NCI-H2196 treated with DMSO at 0.1 percent for 48 hours (cell line): Measurements from ENCODE around the gene LETMD1.
"Not testable (repeated sequence)": the region's sequence is repeated elsewhere in the genome, so short reads cannot be mapped to it uniquely, and the experiment has no call there.

Experiments used
- DNase-seq: peaks from one replicate; lab custom pipeline; 2025; ENCODE audit not compliant: unreplicated experiment; lab: John Stamatoyannopoulos, UW

LETMD1 gene

GRCh38 chr12:51076236-51076930 lies 28.3 kb downstream of the LETMD1 start:
- DNase-seq = no peak

GRCh38 chr12:51077930-51078329 lies 29.8 kb downstream of the LETMD1 start:
- no peak for DNase-seq

- not testable (repeated sequence) for DNase-seq
Measured at GRCh38 chr12:51078346-51078745, 30.2 kb downstream of the LETMD1 start.

GRCh38 chr12:51078866-51079265 lies 30.7 kb downstream of the LETMD1 start:
- not testable (repeated sequence) for DNase-seq

GRCh38 chr12:51080136-51080535 lies 32.0 kb downstream of the LETMD1 start:
- no peak for DNase-seq

GRCh38 chr12:51081421-51081820 lies 33.3 kb downstream of the LETMD1 start:
- DNase-seq = no peak

GRCh38 chr12:51082561-51083125 lies 34.5 kb downstream of the LETMD1 start:
- DNase-seq = no peak

GRCh38 chr12:51083126-51083833 lies 35.2 kb downstream of the LETMD1 start, which contains the start of gene CSRNP2:
Gene CSRNP2 (minus strand): TSS chr12:51083596. CDS start chr12:51076561, 7,035 bp downstream.
- peak; percentile 89 for DNase-seq

GRCh38 chr12:51085757-51086156 lies 37.6 kb downstream of the LETMD1 start:
- DNase-seq = no peak

GRCh38 chr12:51086933-51087332 lies 38.8 kb downstream of the LETMD1 start:
- DNase-seq = no peak

GRCh38 chr12:51087818-51088217 lies 39.7 kb downstream of the LETMD1 start:
- no peak for DNase-seq

GRCh38 chr12:51090705-51091229 lies 42.6 kb downstream of the LETMD1 start:
- no peak for DNase-seq

- DNase-seq = no peak
Measured at GRCh38 chr12:51098611-51099010, 50.5 kb downstream of the LETMD1 start.

GRCh38 chr12:51103977-51104376 lies 55.9 kb downstream of the LETMD1 start:
- no peak for DNase-seq

- DNase-seq = no peak
Measured at GRCh38 chr12:51108136-51108535, 60.0 kb downstream of the LETMD1 start.
